Activated CD4-positive, alpha-beta memory T cell treated with anti-CD3 and anti-CD28 coated beads, Interleukin-2, amount 10 ng/mL, durations not matched to agents 7 days and 5 days (primary cell): ENCODE measurements around the gene LPP. TPM values are rescaled to one million over a fixed set of nuclear protein-coding genes. Genes with fewer than 3 reads are reported as not detected.

Source experiments
- CTCF ChIA-PET: fragments of 350-600 bp; sonication (Branson Sonifier 250); formaldehyde crosslinking; loops from one replicate; lab custom pipeline; 2021; ENCODE audit warnings: antibody characterized with exemption, inconsistent platforms; lab: Charles Lee
- POLR2A ChIA-PET: fragments of 350-600 bp; sonication (Branson Sonifier 250); formaldehyde crosslinking; loops from one replicate; lab custom pipeline; 2021; ENCODE audit warnings: antibody characterized with exemption; lab: Charles Lee
- DNase-seq: peaks from one replicate; pipeline ENCODE4 v3.0.0-alpha.2; 2020
- H3K27ac Mint-ChIP-seq: one replicate; pipeline ENCODE4 v1.8.0; 2021; ENCODE audit warnings: mild to moderate bottlenecking, mixed read lengths
- H3K27me3 Mint-ChIP-seq: one replicate; pipeline ENCODE4 v1.8.0; 2021; ENCODE audit warnings: mixed read lengths
- H3K36me3 Mint-ChIP-seq: one replicate; pipeline ENCODE4 v1.8.0; 2021; ENCODE audit warnings: low read depth, mixed read lengths
- H3K4me1 Mint-ChIP-seq: one replicate; pipeline ENCODE4 v1.8.0; 2021; ENCODE audit warnings: mixed read lengths
- H3K4me3 Mint-ChIP-seq: one replicate; pipeline ENCODE4 v1.8.0; 2021; ENCODE audit warnings: mild to moderate bottlenecking, mixed read lengths
- H3K9me3 Mint-ChIP-seq: one replicate; pipeline ENCODE4 v1.8.0; 2021; ENCODE audit warnings: mixed read lengths
- total RNA-seq, 2 experiments: library from RNA; stranded (reverse); gene quantifications; one replicate each; pipeline ENCODE4 v1.2.3, GENCODE V29; 2021

The LPP gene
- total RNA-seq, 2 experiments from 2014 or later, result 51.4 to 52.4 TPM

- POLR2A ChIA-PET, result no interaction called here
These were observed 244.1 kb downstream of the LPP start for GRCh38 chr3:188397766-188398705.

GRCh38 chr3:188400494-188401243, 246.7 kb downstream of the LPP start:
- peak; percentile 18 for DNase-seq
- POLR2A ChIA-PET, result interaction anchor here (1.0 to 1.4 kb wide), 4 partner anchors 32 to 661 kb away, joined by 3 to 5 read pairs (median 4); no protein-coding TSS in a partner anchor
- no peaks in the 10 kb centered on the region for H3K9me3 Mint-ChIP-seq
- peaks cover 3% of the 10 kb centered on the region for H3K27me3 Mint-ChIP-seq
- peaks cover 41% of the 10 kb centered on the region for H3K4me1 Mint-ChIP-seq
- CTCF ChIA-PET, result interaction anchor here (1.2 to 3.7 kb wide), 2 partner anchors 348 to 660 kb away, joined by 3 to 25 read pairs; no protein-coding TSS in a partner anchor
- H3K27ac Mint-ChIP-seq, result no peak overlapping the region
- H3K36me3 Mint-ChIP-seq, result peaks cover 6% of the 10 kb centered on the region
- no peak overlapping the region for H3K4me3 Mint-ChIP-seq

More at GRCh38 chr3:188397766-188398705, 244.1 kb downstream of the LPP start:
- peaks cover 6% of the 10 kb centered on the region for H3K36me3 Mint-ChIP-seq
- peaks cover 34% of the 10 kb centered on the region for H3K4me1 Mint-ChIP-seq
- H3K27me3 Mint-ChIP-seq, result peaks cover 3% of the 10 kb centered on the region
- no peak overlapping the region for H3K4me3 Mint-ChIP-seq
- CTCF ChIA-PET, result interaction anchor here (1.2 kb wide), 2 partner anchors 350 to 650 kb away, joined by 3 read pairs; no protein-coding TSS in a partner anchor
- no peak overlapping the region for H3K27ac Mint-ChIP-seq
- H3K9me3 Mint-ChIP-seq, result no peaks in the 10 kb centered on the region
- DNase-seq, result no peak

DNA sequence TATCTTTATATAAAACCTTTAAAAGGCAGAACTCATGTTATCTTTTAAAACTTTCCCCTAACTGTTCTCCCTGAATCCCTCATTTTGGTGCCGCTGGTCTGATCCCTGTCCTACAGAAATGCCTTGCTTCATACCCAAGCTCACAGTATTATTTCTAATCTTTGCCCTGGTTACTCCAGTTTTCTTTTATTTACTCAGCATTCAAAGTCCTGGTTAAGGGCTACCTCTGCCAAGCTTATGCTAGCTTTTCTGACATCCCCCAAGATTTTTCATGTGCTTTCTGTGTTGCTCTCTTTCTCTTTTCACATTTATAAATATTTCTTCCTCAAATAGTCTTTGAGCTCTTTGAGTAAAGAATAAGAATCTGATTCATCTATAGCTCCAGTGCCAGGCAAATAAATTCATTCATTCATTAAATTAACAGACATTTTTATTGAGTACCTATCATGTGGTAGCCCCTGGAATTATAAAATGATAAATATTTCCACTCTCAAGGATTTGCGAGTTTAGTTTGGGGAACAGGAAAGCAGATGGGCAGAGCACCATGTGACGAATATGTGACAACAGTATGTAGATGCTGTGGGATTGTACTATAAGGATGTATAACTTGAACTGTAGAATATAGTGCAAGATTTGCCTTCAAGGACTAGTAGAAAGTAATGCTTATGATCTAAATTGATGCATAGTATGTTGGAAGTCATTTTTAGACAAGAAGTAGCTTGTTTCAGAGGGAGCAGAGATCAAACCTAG, 247.5 kb downstream of the LPP start:
- no peak overlapping the region for H3K27ac Mint-ChIP-seq
- peaks cover 41% of the 10 kb centered on the region for H3K4me1 Mint-ChIP-seq
- H3K27me3 Mint-ChIP-seq, result peaks cover 3% of the 10 kb centered on the region
- ChIA-PET CTCF (interaction anchor here (1.2 to 3.7 kb wide), 2 partner anchors 348 to 661 kb away, joined by 3 to 25 read pairs; no protein-coding TSS in a partner anchor), POLR2A (interaction anchor here (1.3 to 1.4 kb wide), 2 partner anchors 119 to 655 kb away, joined by 3 to 5 read pairs; no protein-coding TSS in a partner anchor)
- H3K36me3 Mint-ChIP-seq, result peaks cover 9% of the 10 kb centered on the region
- no peak for DNase-seq
- no peaks in the 10 kb centered on the region for H3K9me3 Mint-ChIP-seq
- H3K4me3 Mint-ChIP-seq, result no peak overlapping the region

- no peaks in the 10 kb centered on the region for H3K9me3 Mint-ChIP-seq
- no peak for DNase-seq
- H3K4me3 Mint-ChIP-seq, result no peak overlapping the region
- no peak overlapping the region for H3K27ac Mint-ChIP-seq
- CTCF ChIA-PET, result interaction anchor here (3.7 kb wide), 1 partner anchor 662 kb away, joined by 25 read pairs; no protein-coding TSS in a partner anchor
- H3K27me3 Mint-ChIP-seq, result peaks cover 3% of the 10 kb centered on the region
- POLR2A ChIA-PET, result interaction anchor here (0.9 kb wide), 1 partner anchor 484 kb away, joined by 3 read pairs; no protein-coding TSS in a partner anchor
- H3K4me1 Mint-ChIP-seq, result peaks cover 37% of the 10 kb centered on the region
- H3K36me3 Mint-ChIP-seq, result peaks cover 15% of the 10 kb centered on the region
These were observed 248.3 kb downstream of the LPP start for GRCh38 chr3:188402229-188402628.

DNA sequence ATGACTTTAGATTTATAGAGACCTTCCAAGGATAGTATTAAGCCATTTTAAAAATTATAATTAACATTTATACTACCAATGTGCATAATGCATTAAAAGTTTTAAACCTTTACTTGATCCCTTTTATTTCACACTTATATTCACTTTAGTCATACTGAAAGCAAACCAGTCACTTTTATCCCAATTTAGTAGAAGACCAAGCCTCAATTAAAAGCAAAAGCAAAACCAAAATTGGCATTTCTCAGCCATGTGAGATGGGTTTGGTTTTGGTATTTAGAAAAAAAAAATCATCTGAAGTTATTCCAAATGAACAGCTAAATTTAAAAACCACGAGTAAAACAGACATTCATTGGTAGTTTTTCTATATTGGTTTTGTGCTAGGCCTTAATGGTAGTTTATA, 249.4 kb downstream of the LPP start:
- Mint-ChIP-seq H3K27me3 (peaks cover 3% of the 10 kb centered on the region), H3K4me3 (no peak overlapping the region), H3K4me1 (peaks cover 33% of the 10 kb centered on the region), H3K36me3 (peaks cover 24% of the 10 kb centered on the region), H3K27ac (no peak overlapping the region), H3K9me3 (no peaks in the 10 kb centered on the region)
- CTCF ChIA-PET, result interaction anchor here (1.6 to 1.7 kb wide), 2 partner anchors 663 to 665 kb away, joined by 6 to 7 read pairs; no protein-coding TSS in a partner anchor
- POLR2A ChIA-PET, result no interaction called here
- no peak for DNase-seq

DNA sequence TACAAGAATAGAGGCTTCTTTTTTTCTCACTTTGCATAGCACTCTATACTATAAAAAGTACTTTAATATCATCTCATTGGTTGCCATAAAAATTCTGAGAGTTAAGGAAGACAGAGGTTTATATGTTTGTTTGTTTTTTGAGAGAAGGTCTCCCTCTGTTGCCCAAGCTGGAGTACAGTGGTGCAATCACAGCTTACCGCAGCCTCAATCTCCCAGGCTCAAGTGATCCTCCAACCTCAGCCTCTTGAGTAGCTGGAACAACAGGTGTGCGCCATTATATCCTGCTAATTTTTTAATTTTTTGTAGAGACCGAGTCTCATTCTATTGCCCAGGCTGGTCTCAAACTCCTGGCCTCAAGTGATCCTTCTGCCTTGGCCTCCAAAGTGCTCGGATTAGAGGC, 250.2 kb downstream of the LPP start:
- ChIA-PET POLR2A (no interaction called here), CTCF (interaction anchor here (0.7 to 1.7 kb wide), 3 partner anchors 657 to 665 kb away, joined by 4 to 7 read pairs (median 6); no protein-coding TSS in a partner anchor)
- H3K27me3 Mint-ChIP-seq, result no peaks in the 10 kb centered on the region

DNA sequence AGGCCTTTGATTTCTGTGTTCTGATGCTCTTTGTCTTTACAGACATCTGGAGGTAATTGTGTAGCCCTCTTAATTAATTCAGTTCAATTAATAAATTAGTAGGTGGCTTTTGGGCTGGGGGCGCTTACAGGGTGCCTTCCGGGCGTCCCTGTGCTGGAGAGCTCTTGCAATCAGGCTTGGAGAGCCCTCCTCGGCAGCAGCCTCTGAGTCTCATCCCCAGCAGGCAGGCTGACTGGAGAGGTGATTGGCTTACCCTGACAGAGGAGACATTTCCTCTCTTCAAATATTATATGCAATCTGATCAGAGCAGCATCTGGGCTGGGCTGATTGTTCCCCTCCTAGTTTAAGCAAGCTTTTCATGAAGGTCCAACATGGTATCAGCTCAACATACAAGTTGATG, 250.7 kb downstream of the LPP start:
- Mint-ChIP-seq H3K4me1 (peaks cover 30% of the 10 kb centered on the region), H3K27me3 (no peaks in the 10 kb centered on the region), H3K9me3 (no peaks in the 10 kb centered on the region), H3K36me3 (peaks cover 21% of the 10 kb centered on the region), H3K4me3 (no peak overlapping the region), H3K27ac (no peak overlapping the region)
- ChIA-PET POLR2A (no interaction called here), CTCF (interaction anchor here (1.6 to 1.7 kb wide), 2 partner anchors 664 to 666 kb away, joined by 6 to 7 read pairs; no protein-coding TSS in a partner anchor)
- DNase-seq, result no peak

More for the DNA sequence above, 250.2 kb downstream of the LPP start:
- no peak overlapping the region for H3K4me3 Mint-ChIP-seq
- H3K4me1 Mint-ChIP-seq, result peaks cover 31% of the 10 kb centered on the region
- H3K9me3 Mint-ChIP-seq, result no peaks in the 10 kb centered on the region
- H3K36me3 Mint-ChIP-seq, result peaks cover 20% of the 10 kb centered on the region
- H3K27ac Mint-ChIP-seq, result no peak overlapping the region
- no peak for DNase-seq

GRCh38 chr3:188407158-188407880, 253.4 kb downstream of the LPP start:
- Mint-ChIP-seq H3K4me3 (no peak overlapping the region), H3K4me1 (peaks cover 13% of the 10 kb centered on the region), H3K27ac (no peak overlapping the region), H3K36me3 (peaks cover 28% of the 10 kb centered on the region), H3K9me3 (no peaks in the 10 kb centered on the region), H3K27me3 (no peaks in the 10 kb centered on the region)
- CTCF ChIA-PET, result interaction anchor here (1.1 kb wide), 1 partner anchor 667 kb away, joined by 4 read pairs; no protein-coding TSS in a partner anchor
- DNase-seq, result no peak
- POLR2A ChIA-PET, result no interaction called here

DNA sequence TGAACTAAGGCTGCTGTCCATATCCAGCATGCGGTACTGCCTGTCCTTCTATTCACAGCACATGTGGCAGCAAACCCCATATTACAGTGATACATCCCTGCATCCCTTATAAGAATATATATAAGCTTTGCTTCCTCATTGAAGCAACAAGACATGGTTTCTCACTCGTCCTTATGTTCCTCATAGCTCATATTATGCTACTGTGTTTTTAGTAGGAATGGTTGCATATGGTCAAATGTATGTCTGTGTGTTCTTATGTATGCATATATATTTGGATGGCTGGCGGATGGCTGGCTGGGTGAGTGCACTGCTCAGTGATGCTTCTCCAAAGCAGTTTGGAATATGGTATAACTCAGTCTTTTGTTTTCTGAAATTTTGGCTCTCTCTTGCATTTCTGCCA, 254.9 kb downstream of the LPP start:
- H3K9me3 Mint-ChIP-seq, result no peaks in the 10 kb centered on the region
- CTCF ChIA-PET, result no interaction called here
- no peaks in the 10 kb centered on the region for H3K27me3 Mint-ChIP-seq
- H3K36me3 Mint-ChIP-seq, result peaks cover 30% of the 10 kb centered on the region
- DNase-seq, result no peak
- no peaks in the 10 kb centered on the region for H3K4me1 Mint-ChIP-seq
- no peak overlapping the region for H3K27ac Mint-ChIP-seq
- no peak overlapping the region for H3K4me3 Mint-ChIP-seq
- POLR2A ChIA-PET, result interaction anchor here (1.2 kb wide), 1 partner anchor 8 kb away, joined by 3 read pairs; no protein-coding TSS in a partner anchor

DNA sequence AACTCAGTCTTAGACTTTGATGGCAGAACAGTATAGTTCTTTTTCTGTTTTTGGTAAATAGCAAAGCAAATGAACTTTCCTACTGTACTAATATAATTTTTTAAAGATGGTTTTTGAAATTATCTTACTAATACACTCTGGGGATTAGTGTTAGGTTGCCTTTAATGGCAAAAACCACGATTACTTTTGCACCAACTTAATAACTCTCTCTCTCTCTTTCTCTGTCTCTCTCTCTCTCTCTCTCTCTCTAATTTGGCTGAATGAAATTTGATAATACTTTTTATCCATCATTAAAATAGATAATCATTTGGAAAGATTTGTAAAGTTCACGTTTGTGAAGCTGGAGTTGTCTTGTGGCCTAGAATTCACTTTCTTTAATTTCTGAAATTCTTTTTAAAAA, 257.8 kb downstream of the LPP start:
- DNase-seq, result no peak
- CTCF ChIA-PET, result interaction anchor here (0.6 kb wide), 1 partner anchor 64 kb away, joined by 5 read pairs; no protein-coding TSS in a partner anchor
- Mint-ChIP-seq H3K4me3 (no peak overlapping the region), H3K27ac (no peak overlapping the region), H3K4me1 (no peaks in the 10 kb centered on the region), H3K36me3 (peaks cover 23% of the 10 kb centered on the region), H3K9me3 (no peaks in the 10 kb centered on the region), H3K27me3 (no peaks in the 10 kb centered on the region)
- POLR2A ChIA-PET, result no interaction called here

DNA sequence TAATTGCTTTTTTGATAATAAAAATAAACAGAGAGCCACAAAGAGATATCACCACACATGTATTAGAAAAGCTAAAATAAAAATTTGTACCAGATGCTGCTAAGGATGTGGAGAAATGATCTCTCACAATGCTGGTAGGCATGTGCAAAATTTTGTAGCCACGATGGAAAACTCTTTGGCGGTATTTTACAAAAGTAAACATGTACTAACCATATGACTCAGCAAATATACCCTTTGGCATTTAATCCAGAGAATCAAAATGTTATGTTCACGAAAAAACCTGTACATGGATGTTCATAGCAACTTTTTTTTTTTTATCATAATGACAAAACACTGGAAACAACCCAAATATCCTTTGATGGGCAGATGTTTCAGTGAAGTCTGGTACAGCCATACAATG, 261.2 kb downstream of the LPP start:
- no peaks in the 10 kb centered on the region for H3K27me3 Mint-ChIP-seq

More for the DNA sequence above, 261.2 kb downstream of the LPP start:
- ChIA-PET CTCF (no interaction called here), POLR2A (no interaction called here)
- no peak for DNase-seq
- Mint-ChIP-seq H3K4me3 (no peak overlapping the region), H3K36me3 (peaks cover 7% of the 10 kb centered on the region), H3K27ac (no peak overlapping the region), H3K4me1 (peaks cover 10% of the 10 kb centered on the region), H3K9me3 (no peaks in the 10 kb centered on the region)
